Stimulated activated naive CD4-positive, alpha-beta T cell (primary cell): ENCODE data around the gene PAFAH2.
"Not testable (repeated sequence)": the region's sequence is repeated elsewhere in the genome, so short reads cannot be mapped to it uniquely, and the experiment has no call there.

Experiments used
- DNase-seq, 6 experiments: peaks; one replicate each; lab custom pipeline; 2025; lab: John Stamatoyannopoulos, UW

PAFAH2 gene

GRCh38 chr1:26010825-26011224 lies 13.0 kb upstream of the PAFAH2 start:
- no peak for DNase-seq

GRCh38 chr1:26009796-26010447 lies 12.1 kb upstream of the PAFAH2 start:
- DNase-seq, result no peak

GRCh38 chr1:26006710-26007109 lies 8.8 kb upstream of the PAFAH2 start:
- no peak for DNase-seq

DNA sequence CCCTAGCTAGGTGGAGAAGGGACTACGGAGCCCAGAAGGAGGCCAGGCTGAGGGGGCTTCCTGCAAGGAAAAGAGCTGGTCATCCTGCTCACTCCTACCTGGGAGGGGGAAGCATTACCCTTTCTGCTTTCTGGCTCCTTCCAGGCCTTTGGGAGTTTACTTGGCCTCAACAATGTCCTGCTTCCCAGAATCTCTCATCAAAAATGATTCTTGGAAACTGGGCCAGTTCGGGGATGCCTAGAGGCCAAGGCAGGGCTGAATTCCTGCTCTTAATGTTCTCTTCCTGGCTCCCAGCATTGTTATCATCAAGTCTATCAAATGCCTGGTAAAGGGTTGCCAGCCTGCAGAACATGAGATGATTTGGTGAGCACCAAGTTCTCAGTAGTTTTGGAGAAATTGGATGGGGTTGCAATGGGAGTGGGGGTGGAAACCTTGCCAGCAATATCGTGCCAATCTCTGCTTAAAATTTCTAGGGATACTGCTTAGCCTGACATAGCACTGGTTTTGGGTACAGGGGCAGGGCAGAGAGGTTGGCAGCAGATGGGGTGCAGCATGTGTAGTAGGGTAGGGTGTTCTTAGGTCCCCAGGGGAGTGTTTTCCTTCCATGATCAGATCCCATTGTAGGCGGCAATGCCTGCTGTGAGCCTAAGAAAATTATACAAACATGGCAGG lies 7.7 kb upstream of the PAFAH2 start:
- DNase-seq, result no peak

DNA sequence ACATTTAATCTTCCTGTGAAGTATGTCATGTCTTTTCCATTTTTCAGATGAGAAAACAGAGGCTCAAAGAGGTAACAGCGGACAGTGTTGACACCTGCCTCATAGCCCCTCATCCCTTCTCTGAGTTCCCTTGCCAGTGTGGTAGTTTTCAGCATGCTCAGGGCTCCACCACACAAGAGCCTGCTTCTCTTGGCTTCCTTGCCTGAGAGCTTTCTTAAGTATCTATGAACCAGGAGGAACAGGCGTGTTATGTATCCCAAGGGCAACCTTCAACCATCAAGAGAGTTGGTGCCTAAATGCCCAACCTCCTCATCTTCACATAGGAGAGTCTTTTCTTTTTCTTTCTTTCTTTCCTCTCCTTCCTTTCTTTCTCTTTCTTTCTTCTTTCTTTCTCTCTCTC lies 5.9 kb upstream of the PAFAH2 start:
- no peak for DNase-seq

GRCh38 chr1:26003262-26003661 lies 5.4 kb upstream of the PAFAH2 start:
- DNase-seq, result no peak

DNA sequence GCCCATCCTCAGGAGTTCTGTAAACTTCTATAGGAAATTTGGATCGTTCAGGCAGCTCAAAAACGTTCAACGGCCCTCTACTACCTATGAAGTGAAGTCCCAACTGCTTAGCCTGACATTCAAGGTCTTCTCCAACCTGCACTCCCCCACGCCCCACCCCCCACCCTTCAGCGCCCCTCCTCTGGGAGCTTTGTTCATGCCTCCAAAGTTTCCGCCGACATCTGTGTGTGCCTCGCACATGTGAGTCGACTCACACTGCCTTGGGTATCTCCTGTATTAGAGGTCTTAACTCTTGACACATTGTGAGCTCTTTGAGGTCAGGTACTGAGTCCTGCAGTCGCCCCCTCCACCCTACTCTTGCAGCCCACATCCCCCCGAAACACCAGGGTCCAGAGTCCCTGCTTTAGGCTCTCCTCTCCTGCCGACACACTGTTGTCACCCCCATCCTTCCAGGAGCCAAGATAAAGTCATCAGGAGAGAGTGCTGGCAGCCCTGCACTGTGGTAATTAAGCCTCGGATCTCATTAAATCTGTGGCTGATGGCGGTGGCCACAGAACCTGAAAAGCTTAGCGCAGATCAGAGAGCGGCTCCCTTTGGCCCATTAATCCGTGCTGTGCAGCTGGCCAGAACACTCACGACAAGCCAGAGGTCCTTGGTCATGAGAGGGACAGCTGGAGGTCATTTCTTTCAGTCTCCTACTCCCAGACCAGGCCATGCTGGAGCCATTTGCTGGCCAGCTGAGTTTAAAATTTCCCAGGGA lies 1.4 kb upstream of the PAFAH2 start:
- DNase-seq, result no peak

DNA sequence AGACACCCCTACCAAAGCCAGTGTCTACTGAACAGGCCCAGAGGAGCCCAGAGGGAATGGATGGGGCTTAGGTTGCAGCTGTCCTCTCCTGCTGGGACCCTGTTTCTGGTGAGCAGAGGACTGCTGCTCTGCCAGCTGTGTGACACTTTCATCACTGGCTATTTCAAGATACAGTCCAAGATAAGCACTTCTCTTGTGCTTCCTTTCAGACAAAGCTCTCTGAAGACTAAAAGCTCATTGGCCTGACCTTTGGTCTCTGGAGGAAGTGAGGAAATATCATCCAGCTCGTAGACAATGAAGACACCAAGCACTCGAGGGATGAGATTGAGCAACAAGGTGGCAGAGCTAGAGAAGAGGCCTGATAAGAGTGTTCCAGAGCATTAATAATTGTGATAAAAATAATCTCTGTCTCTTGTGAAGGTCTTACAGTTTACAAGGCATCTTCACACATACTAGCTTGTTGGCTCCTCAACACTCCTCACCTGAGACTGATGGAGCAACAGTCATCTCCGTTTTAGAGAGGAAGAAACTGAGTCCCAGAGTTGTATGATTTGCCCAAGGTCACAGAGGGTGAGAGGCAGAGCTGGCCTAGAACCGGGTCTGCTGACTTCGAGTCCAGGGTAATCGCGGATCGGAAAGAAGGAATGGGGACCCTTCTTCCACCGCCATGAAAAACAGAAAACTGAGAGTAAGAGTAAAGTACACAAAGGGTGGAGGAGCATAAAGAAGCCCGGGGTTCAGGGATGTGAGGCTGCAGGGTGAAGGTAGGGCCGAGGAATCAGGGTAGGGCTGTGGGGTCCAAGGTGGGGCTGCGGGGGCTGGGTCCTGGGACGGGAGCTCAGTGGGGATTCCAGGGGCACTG lies 666 bp downstream of the PAFAH2 start:
- DNase-seq, result peak in 2 of 6 experiments; percentile 25 to 52

DNA sequence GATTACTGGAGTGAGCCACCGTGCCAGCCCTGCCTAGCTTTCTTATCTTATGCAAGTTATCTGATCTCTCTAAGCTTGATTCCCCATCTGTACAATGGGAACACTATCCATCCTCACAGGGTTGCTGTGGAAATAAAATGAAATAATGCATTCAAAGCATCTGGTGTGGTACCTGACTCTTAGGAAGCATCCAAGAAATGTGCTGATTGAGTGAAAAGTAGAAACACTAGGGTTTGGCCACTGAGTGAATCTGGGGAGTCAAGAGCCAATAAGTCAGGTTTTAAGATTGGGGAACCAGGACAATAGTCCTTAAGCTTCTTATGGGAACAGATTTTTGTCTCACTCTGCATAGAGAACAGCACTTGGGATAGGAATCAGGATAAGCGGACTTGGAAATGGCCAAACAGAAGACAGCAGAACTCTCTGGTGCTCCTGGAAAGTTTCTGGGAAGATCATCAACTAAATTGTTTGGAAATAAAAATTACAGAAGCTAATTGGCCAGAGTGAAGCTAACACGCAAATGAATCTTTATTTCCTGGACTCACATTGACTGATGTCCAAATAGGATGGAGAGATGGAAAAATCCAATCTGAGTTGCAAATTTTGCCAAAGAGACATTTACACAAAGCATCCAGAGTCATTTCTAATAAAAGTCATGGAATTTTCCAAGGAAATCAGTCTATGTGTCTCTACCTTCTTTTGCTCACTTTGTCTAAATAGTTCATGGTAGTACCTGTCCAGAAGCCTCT lies 3.3 kb downstream of the PAFAH2 start:
- DNase-seq, result no peak

GRCh38 chr1:25993197-25993951 lies 4.5 kb downstream of the PAFAH2 start:
- DNase-seq, result no peak

DNA sequence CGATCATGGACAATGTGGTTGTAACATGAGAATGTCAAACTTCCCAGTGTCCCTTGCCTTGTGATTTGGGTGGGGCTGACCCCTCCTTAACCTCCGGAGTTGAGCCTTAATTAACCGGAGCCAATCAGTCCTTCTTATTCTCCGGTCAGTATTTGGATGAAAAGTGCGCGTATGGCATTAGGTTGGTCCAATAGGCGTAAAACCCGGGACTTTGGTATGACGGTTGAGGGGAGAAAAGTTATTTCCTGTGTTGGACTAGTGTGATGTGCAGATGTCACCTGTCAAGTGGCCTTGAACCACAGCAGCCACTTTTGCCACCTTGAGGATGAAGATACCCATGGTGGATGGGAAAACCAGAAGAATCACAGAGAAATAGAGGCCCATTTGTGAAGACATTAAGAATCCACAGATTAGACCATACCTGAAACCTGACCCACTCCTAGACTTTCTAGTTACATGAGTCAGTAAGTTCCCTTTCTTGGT lies 5.1 kb downstream of the PAFAH2 start:
- DNase-seq, result no peak

DNA sequence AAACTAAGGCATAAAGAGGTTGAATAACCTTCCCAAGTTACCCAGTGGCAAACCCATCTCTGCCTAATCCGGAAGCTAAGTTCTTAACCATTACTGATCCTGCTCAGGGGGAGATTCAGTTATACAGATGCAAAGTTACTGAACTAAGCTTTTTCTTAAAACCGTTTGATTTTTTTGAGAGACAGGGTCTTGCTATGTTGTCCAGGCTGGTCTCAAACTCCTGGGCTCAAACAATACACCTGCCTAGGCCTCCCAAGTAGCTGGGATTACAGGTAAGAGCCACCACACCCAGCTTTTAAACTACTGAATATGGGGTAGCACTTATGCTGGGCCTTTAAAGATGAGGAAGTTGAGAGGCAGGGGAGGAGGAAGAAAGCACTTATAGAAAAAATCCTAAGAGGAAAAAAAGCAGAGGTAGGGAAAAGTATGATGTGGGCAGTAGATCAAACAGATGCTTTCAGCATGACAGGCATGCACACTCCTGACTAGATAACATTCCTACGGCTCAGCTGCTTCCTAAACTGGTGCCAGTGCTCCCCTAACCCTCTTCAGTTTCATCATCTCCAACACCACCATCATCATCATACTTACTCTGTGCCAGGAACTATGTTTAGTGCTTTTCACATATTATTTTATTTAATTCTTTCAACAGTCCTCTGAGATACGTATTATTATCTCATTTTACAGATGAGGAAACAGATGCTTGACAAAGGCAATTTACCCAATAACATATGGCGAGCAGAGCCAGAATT lies 5.8 kb downstream of the PAFAH2 start:
- DNase-seq, result no peak

DNA sequence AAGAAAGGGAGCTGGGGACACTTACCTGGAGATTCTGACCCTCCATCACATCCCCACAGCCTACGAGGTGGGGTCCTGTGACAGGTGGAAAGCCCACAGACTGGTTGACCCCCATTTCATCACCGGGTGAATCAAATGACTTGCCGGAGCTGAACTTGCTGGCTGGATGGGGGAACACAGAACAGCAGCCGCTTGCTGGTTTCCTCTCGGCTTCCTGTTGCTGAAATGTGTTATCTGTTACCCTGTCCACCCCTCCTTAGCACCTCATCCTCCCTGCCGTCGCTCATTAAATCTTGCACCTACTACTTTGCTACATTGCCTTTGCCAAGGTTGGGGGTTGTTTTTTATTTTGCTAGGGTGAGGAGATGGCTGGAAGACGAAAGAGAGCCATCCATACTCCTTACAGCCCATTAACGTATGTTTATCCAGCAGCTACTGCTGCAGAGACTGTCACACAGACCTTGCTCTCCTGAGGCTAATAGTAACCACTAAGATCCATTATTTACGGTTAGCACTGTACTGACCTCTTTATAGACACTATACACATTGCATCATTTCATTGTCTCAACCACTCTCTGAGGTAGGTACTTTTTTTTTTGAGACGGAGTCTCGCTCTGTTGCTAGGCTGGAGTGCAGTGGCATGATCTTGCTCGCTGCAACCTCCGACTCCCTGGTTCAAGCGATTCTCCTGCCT lies 7.0 kb downstream of the PAFAH2 start:
- peak in 5 of 6 experiments; percentile 9 to 57 (median 29) for DNase-seq

GRCh38 chr1:25990251-25990650 lies 7.6 kb downstream of the PAFAH2 start:
- peak in 1 of 6 experiments; percentile 15 for DNase-seq

DNA sequence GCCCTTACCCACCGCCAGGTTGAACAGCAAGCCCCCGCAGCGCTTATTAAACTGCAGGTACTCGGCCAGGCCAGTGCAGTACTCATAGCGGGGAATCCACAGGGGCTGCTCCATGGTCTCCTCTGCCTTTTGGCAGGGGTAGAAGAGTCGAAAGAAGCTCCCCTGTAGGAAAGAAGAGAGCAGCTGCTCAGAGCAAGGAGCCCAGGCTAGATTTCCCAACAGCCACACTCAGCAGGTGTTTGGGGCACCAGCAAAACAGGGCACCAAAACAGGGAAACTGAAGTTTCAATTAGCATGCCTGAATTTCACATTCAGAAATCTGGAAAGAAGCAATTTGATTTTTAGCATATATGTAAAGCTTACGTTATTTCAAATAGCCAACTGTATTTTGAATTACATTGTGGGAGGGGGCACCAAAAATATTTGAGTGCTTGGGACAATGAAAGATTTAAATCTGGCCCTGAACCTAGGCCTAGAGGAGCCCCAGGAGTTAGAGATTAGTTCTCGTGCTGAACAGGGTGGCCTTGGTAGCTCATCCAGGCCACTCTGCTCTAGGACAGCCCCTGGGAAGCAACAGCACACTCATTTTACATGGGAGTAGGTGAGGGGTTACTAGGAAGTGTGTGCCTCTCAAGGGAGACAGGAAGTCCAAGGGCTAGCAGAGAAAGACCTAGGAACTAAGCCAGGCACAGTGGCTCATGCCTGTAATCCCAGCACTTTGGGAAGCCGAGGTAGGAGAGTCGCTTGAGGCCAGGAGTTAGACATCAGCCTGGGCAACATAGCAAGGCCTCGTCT lies 8.2 kb downstream of the PAFAH2 start:
- no peak for DNase-seq

DNA sequence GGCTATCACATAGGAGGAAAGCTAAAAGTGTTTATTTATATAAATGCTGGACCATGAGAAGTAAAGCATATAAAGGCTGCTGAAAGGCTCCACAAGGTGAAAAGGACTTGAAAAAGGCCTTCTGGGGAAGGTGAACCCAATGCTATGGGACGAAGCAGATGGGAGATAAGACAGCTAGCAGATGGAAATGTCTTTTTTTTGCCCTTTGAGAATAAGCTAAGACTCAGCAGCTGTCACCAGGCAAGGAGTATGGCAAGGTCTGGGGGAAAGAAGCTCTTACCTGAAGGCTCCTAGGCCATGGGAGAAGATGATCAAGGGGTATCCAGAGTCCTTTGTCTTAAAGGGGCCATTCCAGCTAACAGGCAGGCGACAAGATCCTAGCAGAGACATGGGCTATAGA lies 9.9 kb downstream of the PAFAH2 start:
- no peak for DNase-seq

DNA sequence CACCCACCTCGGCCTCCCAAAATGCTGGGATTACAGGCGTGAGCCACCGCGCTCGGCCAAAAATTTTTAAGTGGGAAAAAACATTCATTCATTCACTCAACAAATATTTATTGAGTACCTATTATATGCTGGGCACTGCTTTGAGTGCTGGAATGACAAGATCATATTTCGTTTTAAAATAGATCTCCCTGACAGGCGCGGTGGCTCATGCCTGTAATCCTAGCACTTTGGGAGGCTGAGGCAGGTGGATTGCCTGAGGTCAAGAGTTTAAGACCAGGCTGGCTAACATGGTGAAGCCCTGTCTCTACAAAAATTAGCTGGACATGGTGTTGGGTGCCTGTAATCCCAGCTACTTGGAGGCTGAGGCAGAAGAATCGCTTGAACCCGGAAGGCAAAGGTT lies 11.1 kb downstream of the PAFAH2 start:
- DNase-seq, result not testable (repeated sequence)

DNA sequence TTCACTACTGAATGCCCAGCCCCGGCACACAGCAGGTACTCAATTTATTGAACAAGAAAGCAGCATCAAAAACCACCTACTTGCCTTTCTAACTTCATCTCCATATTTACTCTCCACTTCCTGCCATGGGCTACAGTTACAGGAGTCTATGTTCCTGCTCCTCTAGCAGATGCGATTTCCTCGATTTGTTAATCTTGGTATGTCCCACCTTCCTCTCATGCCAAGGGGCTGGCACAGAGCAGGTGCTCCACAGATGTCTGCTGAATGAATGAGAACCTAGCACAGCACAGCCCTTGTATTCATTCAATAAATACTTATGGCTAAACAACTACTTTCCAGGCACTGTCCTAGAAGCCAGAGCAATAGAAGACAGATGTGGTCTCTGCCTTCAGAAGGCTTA lies 12.2 kb downstream of the PAFAH2 start:
- DNase-seq, result peak in 1 of 6 experiments; percentile 16
